Fibroblast of peridontal ligament (primary cell): ENCODE data around the gene CCL20.
A peak's percentile ranks its signal among the peaks of the same experiment; 100 is the strongest.
"Not testable (repeated sequence)": the region's sequence is repeated elsewhere in the genome, so short reads cannot be mapped to it uniquely, and the experiment has no call there.

ENCODE experiments used
- DNase-seq: peaks from one replicate; pipeline ENCODE4 v3.0.0-alpha.2; 2010; ENCODE audit errors: extremely low read depth

CCL20 gene

GRCh38 chr2:227813562-227814353 lies at the start of gene CCL20:
Gene CCL20, plus strand, starts transcription at chr2:227813842. Its CDS starts 70 bp downstream, at chr2:227813912.
- DNase-seq, result no peak

GRCh38 chr2:227765788-227766372 lies 47.8 kb upstream of the CCL20 start:
- no peak for DNase-seq

- DNase-seq, result peak; percentile 75
Measured at GRCh38 chr2:227766373-227766883, 47.2 kb upstream of the CCL20 start.

- DNase-seq, result no peak
Measured at GRCh38 chr2:227767830-227768229, 45.8 kb upstream of the CCL20 start.

GRCh38 chr2:227772197-227772661 lies 41.4 kb upstream of the CCL20 start:
- DNase-seq, result no peak

GRCh38 chr2:227772932-227773331 lies 40.7 kb upstream of the CCL20 start:
- DNase-seq, result no peak

GRCh38 chr2:227774011-227774624 lies 39.5 kb upstream of the CCL20 start:
- no peak for DNase-seq

GRCh38 chr2:227774895-227775842 lies 38.5 kb upstream of the CCL20 start:
- DNase-seq, result no peak

- no peak for DNase-seq
Measured at GRCh38 chr2:227780981-227781615, 32.5 kb upstream of the CCL20 start.

- DNase-seq, result no peak
Measured at GRCh38 chr2:227781841-227782240, 31.8 kb upstream of the CCL20 start.

GRCh38 chr2:227782804-227783203 lies 30.8 kb upstream of the CCL20 start:
- no peak for DNase-seq

GRCh38 chr2:227783404-227784138 lies 30.1 kb upstream of the CCL20 start:
- no peak for DNase-seq

- DNase-seq, result no peak
Measured at GRCh38 chr2:227785293-227785692, 28.3 kb upstream of the CCL20 start.

- no peak for DNase-seq
Measured at GRCh38 chr2:227788561-227789018, 25.1 kb upstream of the CCL20 start.

- DNase-seq, result peak; percentile 6
Measured at GRCh38 chr2:227789803-227790202, 23.8 kb upstream of the CCL20 start.

GRCh38 chr2:227793148-227793712 lies 20.4 kb upstream of the CCL20 start:
- no peak for DNase-seq

GRCh38 chr2:227796045-227796711 lies 17.5 kb upstream of the CCL20 start:
- no peak for DNase-seq

- not testable (repeated sequence) for DNase-seq
Measured at GRCh38 chr2:227796768-227797167, 16.9 kb upstream of the CCL20 start.

- DNase-seq, result no peak
Measured at GRCh38 chr2:227799202-227799601, 14.4 kb upstream of the CCL20 start.
